SK-N-SH treated with all-trans-retinoic acid at 6 μM for 48 hours (cell line): ENCODE measurements around the gene GPC3.

Experiments used
- ATAC-seq: fragments of 200-7000 bp; cut with Tn5 transposase; 3 replicates; pipeline ENCODE4 v1.9.1; 2020; ENCODE audit warnings: mild to moderate bottlenecking, moderate library complexity
- ARNTL ChIP-seq: fragments of 450-650 bp; formaldehyde crosslinking; IDR thresholded peaks from 2 replicates; pipeline ENCODE4 v1.5.0; 2020; ENCODE audit warnings: low read depth, mild to moderate bottlenecking, moderate library complexity, borderline replicate concordance
- BACH2 ChIP-seq: fragments of 250-450 bp; sonication (Bioruptor Pico); IDR thresholded peaks from 2 replicates; pipeline ENCODE4 v1.9.0; 2021; ENCODE audit warnings: mild to moderate bottlenecking, borderline replicate concordance
- CREB5 ChIP-seq: fragments of 250-450 bp; sonication (Bioruptor Pico); IDR thresholded peaks from 2 replicates; pipeline ENCODE4 v1.5.1; 2020; ENCODE audit warnings: low read depth, mild to moderate bottlenecking, moderate library complexity
- CSDC2 ChIP-seq: fragments of 250-450 bp; sonication (Bioruptor Pico); IDR thresholded peaks from 2 replicates; pipeline ENCODE4 v1.5.0; 2020; ENCODE audit warnings: mild to moderate bottlenecking, moderate library complexity
- CSRNP3 ChIP-seq: fragments of 250-450 bp; sonication (Bioruptor Pico); IDR thresholded peaks from 2 replicates; pipeline ENCODE4 v1.5.1; 2021; ENCODE audit warnings: mild to moderate bottlenecking, moderate library complexity
- ESRRG ChIP-seq: fragments of 250-450 bp; sonication (Bioruptor Pico); IDR thresholded peaks from 2 replicates; pipeline ENCODE4 v1.6.1; 2021; ENCODE audit warnings: mild to moderate bottlenecking
- GLIS3 ChIP-seq: fragments of 250-450 bp; sonication (Bioruptor Pico); IDR thresholded peaks from 2 replicates; pipeline ENCODE4 v1.5.0; 2020; ENCODE audit warnings: mild to moderate bottlenecking, moderate library complexity
- OSR1 ChIP-seq: fragments of 250-450 bp; sonication (Bioruptor Pico); IDR thresholded peaks from 2 replicates; pipeline ENCODE4 v1.8.0; 2022; ENCODE audit warnings: moderate library complexity, mild to moderate bottlenecking, inconsistent platforms
- PATZ1 ChIP-seq: fragments of 250-450 bp; sonication (Bioruptor Pico); IDR thresholded peaks from 2 replicates; pipeline ENCODE4 v1.8.0; 2020; ENCODE audit warnings: mild to moderate bottlenecking, moderate library complexity, borderline replicate concordance
- POU6F1 ChIP-seq: fragments of 250-450 bp; sonication (Bioruptor Pico); IDR thresholded peaks from 2 replicates; pipeline ENCODE4 v1.8.0; 2021; ENCODE audit warnings: low read depth, mild to moderate bottlenecking, moderate library complexity, borderline replicate concordance
- PPARA ChIP-seq: fragments of 250-450 bp; sonication (Bioruptor Pico); IDR thresholded peaks from 2 replicates; pipeline ENCODE4 v1.5.0; 2020; ENCODE audit warnings: mild to moderate bottlenecking, borderline replicate concordance
- RARB ChIP-seq: fragments of 250-450 bp; sonication (Bioruptor Pico); IDR thresholded peaks from 2 replicates; pipeline ENCODE4 v1.8.0; 2021; ENCODE audit warnings: mild to moderate bottlenecking, moderate library complexity
- SNAI2 ChIP-seq: fragments of 250-450 bp; sonication (Bioruptor Pico); IDR thresholded peaks from 2 replicates; pipeline ENCODE4 v1.5.0; 2020; ENCODE audit warnings: mild to moderate bottlenecking, moderate library complexity
- TCF4 ChIP-seq: fragments of 250-450 bp; sonication (Bioruptor Pico); IDR thresholded peaks from 2 replicates; pipeline ENCODE4 v1.8.0; 2021; ENCODE audit warnings: mild to moderate bottlenecking, moderate library complexity, borderline replicate concordance
- TOX ChIP-seq: fragments of 250-450 bp; sonication (Bioruptor Pico); IDR thresholded peaks from 2 replicates; pipeline ENCODE4 v1.8.0; 2021; ENCODE audit warnings: mild to moderate bottlenecking, moderate library complexity, borderline replicate concordance
- TSHZ2 ChIP-seq: fragments of 250-450 bp; sonication (Bioruptor Pico); IDR thresholded peaks from 2 replicates; pipeline ENCODE4 v1.5.0; 2020; ENCODE audit warnings: mild to moderate bottlenecking, moderate library complexity
- ZC3H10 ChIP-seq: fragments of 250-450 bp; sonication (Bioruptor Pico); IDR thresholded peaks from 2 replicates; pipeline ENCODE4 v1.5.1; 2021; ENCODE audit warnings: mild to moderate bottlenecking, moderate library complexity
- ZFP3 ChIP-seq: fragments of 250-450 bp; sonication (Bioruptor Pico); IDR thresholded peaks from 2 replicates; pipeline ENCODE4 v1.5.0; 2020; ENCODE audit warnings: mild to moderate bottlenecking, moderate library complexity
- ZFP30 ChIP-seq: fragments of 450-650 bp; formaldehyde crosslinking; IDR thresholded peaks from 2 replicates; pipeline ENCODE4 v1.5.0; 2022; ENCODE audit warnings: mild to moderate bottlenecking, moderate library complexity
- ZNF565 ChIP-seq: fragments of 450-650 bp; formaldehyde crosslinking; conservative IDR thresholded peaks from 2 replicates; pipeline ENCODE4 v1.5.0; 2020; ENCODE audit warnings: low read depth, mild to moderate bottlenecking, moderate library complexity
- ZNF70 ChIP-seq: fragments of 450-650 bp; formaldehyde crosslinking; IDR thresholded peaks from 2 replicates; pipeline ENCODE4 v1.5.0; 2020; ENCODE audit warnings: mild to moderate bottlenecking, moderate library complexity
- ZNF8 ChIP-seq: fragments of 450-650 bp; formaldehyde crosslinking; IDR thresholded peaks from 2 replicates; pipeline ENCODE4 v1.5.0; 2020; ENCODE audit warnings: mild to moderate bottlenecking, moderate library complexity

Gene GPC3

GRCh38 chrX:133793626-133794025 is 191.8 kb downstream of the GPC3 start:
- ATAC-seq, result no peak
- TF ChIP-seq BACH2 (CRISPR knock-in tag) (no peak), TCF4 (no peak), PPARA (CRISPR knock-in tag) (no peak), PATZ1 (CRISPR knock-in tag) (no peak), TSHZ2 (CRISPR knock-in tag) (no peak), ZFP30 (CRISPR knock-in tag) (no peak)

- TF ChIP-seq SNAI2 (CRISPR knock-in tag), result no peak
- no peak for TF ChIP-seq OSR1
- TF ChIP-seq BACH2 (CRISPR knock-in tag), result no peak
- TF ChIP-seq ZNF70 (CRISPR knock-in tag), result no peak
- no peak for TF ChIP-seq POU6F1 (CRISPR knock-in tag)
- TF ChIP-seq ARNTL (CRISPR knock-in tag), result no peak
- no peak for TF ChIP-seq ESRRG (CRISPR knock-in tag)
- no peak for TF ChIP-seq ZNF565 (CRISPR knock-in tag)
- no peak for TF ChIP-seq RARB (CRISPR knock-in tag)
- no peak for TF ChIP-seq CREB5 (CRISPR knock-in tag)
- TF ChIP-seq ZFP3 (CRISPR knock-in tag), result no peak
- no peak for TF ChIP-seq GLIS3
- no peak for TF ChIP-seq CSDC2 (CRISPR knock-in tag)
- TF ChIP-seq PATZ1 (CRISPR knock-in tag), result no peak
- no peak for TF ChIP-seq ZNF8 (CRISPR knock-in tag)
- ATAC-seq, result peak; percentile 96
Measured at GRCh38 chrX:133792198-133792953, 193.0 kb downstream of the GPC3 start.

- no peak for ATAC-seq
- no peak for TF ChIP-seq ZNF70 (CRISPR knock-in tag)
- TF ChIP-seq POU6F1 (CRISPR knock-in tag), result no peak
- TF ChIP-seq ZFP30 (CRISPR knock-in tag), result no peak
- no peak for TF ChIP-seq TOX (CRISPR knock-in tag)
- TF ChIP-seq ZC3H10, result no peak
- no peak for TF ChIP-seq OSR1
- TF ChIP-seq ZNF8 (CRISPR knock-in tag), result no peak
- no peak for TF ChIP-seq CSRNP3 (CRISPR knock-in tag)
- TF ChIP-seq CSDC2 (CRISPR knock-in tag), result no peak
- no peak for TF ChIP-seq TSHZ2 (CRISPR knock-in tag)
Measured at GRCh38 chrX:133789829-133790228, 195.6 kb downstream of the GPC3 start.
